Measurements from ENCODE around the gene KRI1. TPM values are rescaled to one million over a fixed set of nuclear protein-coding genes. Genes with fewer than 3 reads are reported as not detected.
A peak's percentile ranks its signal among the peaks of the same experiment; 100 is the strongest.

KRI1 gene
- total and polyA plus RNA-seq, 7 donors = 14.8 to 21.6 (median 20.2) TPM

- Histone ChIP-seq H3K9me3 (no peaks in the 10 kb centered on the region), H3K27me3 (ENCODE audit: insufficient read depth in 3 of 3, low read length in 2 of 3) (peaks cover 0 to 14% (median 0%) of the 10 kb centered on the region in 3 donors), H3K36me3 (ENCODE audit: insufficient read depth in 1 of 2, low read depth in 1 of 2) (no peaks in the 10 kb centered on the region), H3K27ac (no peak overlapping the region), H3K4me3 (no peak overlapping the region), H3K4me1 (peaks cover 5% of the 10 kb centered on the region)
- 32 to 34% (median 34%) methylated on average over 17 of the region's 17 CpGs for WGBS, 3 donors
- peak; percentile 74 for TF ChIP-seq CTCF (IDR thresholded peaks at IDR 0.05)
- intact Hi-C loops (cut with DNase I) = loop anchor here in 1 of 2 donors (5.0 kb wide), 1 partner anchor 37 kb away; the partner anchor contains the start of gene ATG4D
- ATAC-seq = no peak
- DNase-seq = peak; percentile 75 to 88
Observed at GRCh38 chr19:10505583-10506229, 60.1 kb downstream of the KRI1 start.

Other genes with a start within 250 kb of the KRI1 start
- 10 to 100 TPM; 16.0 to 21.8 (median 18.3) TPM for gene FDX2, start 250.0 kb downstream of the KRI1 start, total RNA-seq
- gene FDX2, start 250.0 kb downstream of the KRI1 start, polyA plus RNA-seq = 10 to 100 TPM; 30.7 to 52.5 (median 39.6) TPM
- gene RAVER1, start 232.5 kb downstream of the KRI1 start, total RNA-seq = 10 to 100 TPM in 2 of 4 donors, 1 to 10 TPM in 2; 7.9 to 11.2 (median 9.9) TPM
- gene RAVER1, start 232.5 kb downstream of the KRI1 start, polyA plus RNA-seq = 1 to 10 TPM; 4.3 to 8.2 (median 4.8) TPM
- gene ICAM3, start 226.4 kb downstream of the KRI1 start, total RNA-seq = 10 to 100 TPM in 1 of 4 donors, 1 to 10 TPM in 3; 6.4 to 10.1 (median 8.1) TPM
- 10 to 100 TPM in 1 of 3 donors, 1 to 10 TPM in 2; 7.8 to 10.1 (median 9.2) TPM for gene ICAM3, start 226.4 kb downstream of the KRI1 start, polyA plus RNA-seq
- gene TYK2, start 185.4 kb downstream of the KRI1 start, total RNA-seq = 10 to 100 TPM; 37.1 to 57.6 (median 40.4) TPM
- 10 to 100 TPM; 40.7 to 58.8 (median 41.7) TPM for gene TYK2, start 185.4 kb downstream of the KRI1 start, polyA plus RNA-seq
- gene CDC37, start 162.5 kb downstream of the KRI1 start, total RNA-seq = 100 to 1,000 TPM; 165 to 182 (median 171) TPM
- gene CDC37, start 162.5 kb downstream of the KRI1 start, polyA plus RNA-seq = 100 to 1,000 TPM; 208 to 268 (median 234) TPM
- 10 to 100 TPM in 3 of 4 donors, 1 to 10 TPM in 1; 7.9 to 29.0 (median 16.8) TPM for gene PDE4A, start 145.5 kb downstream of the KRI1 start, total RNA-seq
- gene PDE4A, start 145.5 kb downstream of the KRI1 start, polyA plus RNA-seq = 10 to 100 TPM in 2 of 3 donors, 1 to 10 TPM in 1; 4.1 to 15.1 (median 11.5) TPM
- gene KEAP1, start 62.7 kb downstream of the KRI1 start, total RNA-seq = 100 to 1,000 TPM; 109 to 208 (median 169) TPM
- gene KEAP1, start 62.7 kb downstream of the KRI1 start, polyA plus RNA-seq = 100 to 1,000 TPM; 154 to 242 (median 205) TPM
- under 1 TPM; 0.15 to 0.30 (median 0.17) TPM for gene S1PR5, start 48.6 kb downstream of the KRI1 start, total RNA-seq
- under 1 TPM; 0.07 to 0.12 (median 0.08) TPM for gene S1PR5, start 48.6 kb downstream of the KRI1 start, polyA plus RNA-seq
- gene ATG4D, start 22.1 kb downstream of the KRI1 start, total RNA-seq = 10 to 100 TPM; 42.5 to 71.8 (median 60.8) TPM
- gene ATG4D, start 22.1 kb downstream of the KRI1 start, polyA plus RNA-seq = 10 to 100 TPM; 49.3 to 95.7 (median 72.8) TPM
- gene CDKN2D, start 3.0 kb upstream of the KRI1 start, total RNA-seq = 10 to 100 TPM in 3 of 4 donors, 1 to 10 TPM in 1; 6.1 to 13.1 (median 11.8) TPM
- gene CDKN2D, start 3.0 kb upstream of the KRI1 start, polyA plus RNA-seq = 10 to 100 TPM; 18.0 to 29.2 (median 22.7) TPM
- gene AP1M2, start 21.3 kb upstream of the KRI1 start, total RNA-seq = not detected
- under 1 TPM in 1 of 3 donors, not detected in 2; 0.13 TPM for gene AP1M2, start 21.3 kb upstream of the KRI1 start, polyA plus RNA-seq
- 100 to 1,000 TPM in 1 of 4 donors, 10 to 100 TPM in 3; 73.8 to 104 (median 83.8) TPM for gene SLC44A2, start 59.5 kb upstream of the KRI1 start, total RNA-seq
- 10 to 100 TPM; 36.3 to 73.4 (median 63.2) TPM for gene SLC44A2, start 59.5 kb upstream of the KRI1 start, polyA plus RNA-seq
- gene ILF3, start 88.3 kb upstream of the KRI1 start, total RNA-seq = 100 to 1,000 TPM; 112 to 189 (median 157) TPM
- gene ILF3, start 88.3 kb upstream of the KRI1 start, polyA plus RNA-seq = 100 to 1,000 TPM in 2 of 3 donors, 10 to 100 TPM in 1; 70.6 to 148 (median 139) TPM
- gene QTRT1, start 135.4 kb upstream of the KRI1 start, total RNA-seq = 10 to 100 TPM; 24.7 to 28.8 (median 27.1) TPM
- 10 to 100 TPM; 15.9 to 33.4 (median 28.6) TPM for gene QTRT1, start 135.4 kb upstream of the KRI1 start, polyA plus RNA-seq
- 100 to 1,000 TPM; 117 to 143 (median 130) TPM for gene DNM2, start 152.1 kb upstream of the KRI1 start, total RNA-seq
- 100 to 1,000 TPM in 1 of 3 donors, 10 to 100 TPM in 2; 70.6 to 149 (median 74.1) TPM for gene DNM2, start 152.1 kb upstream of the KRI1 start, polyA plus RNA-seq